Measurements from ENCODE around the gene RCC1. TPM values are rescaled to one million over a fixed set of nuclear protein-coding genes. Genes with fewer than 3 reads are reported as not detected.
"Not testable (repeated sequence)": the region's sequence is repeated elsewhere in the genome, so short reads cannot be mapped to it uniquely, and the experiment has no call there.

Gene RCC1
- polyA plus RNA-seq, 3 donors = 34.6 to 40.2 (median 39.7) TPM

GRCh38 chr1:28540651-28541050, 34.8 kb downstream of the RCC1 start:
- DNase-seq = no peak

- not testable (repeated sequence) for DNase-seq
Measured at GRCh38 chr1:28541414-28542015, 35.7 kb downstream of the RCC1 start.

GRCh38 chr1:28545246-28545628, 39.4 kb downstream of the RCC1 start:
- no peak for DNase-seq

- DNase-seq = no peak
Measured at GRCh38 chr1:28548318-28548717, 42.5 kb downstream of the RCC1 start.

DNA sequence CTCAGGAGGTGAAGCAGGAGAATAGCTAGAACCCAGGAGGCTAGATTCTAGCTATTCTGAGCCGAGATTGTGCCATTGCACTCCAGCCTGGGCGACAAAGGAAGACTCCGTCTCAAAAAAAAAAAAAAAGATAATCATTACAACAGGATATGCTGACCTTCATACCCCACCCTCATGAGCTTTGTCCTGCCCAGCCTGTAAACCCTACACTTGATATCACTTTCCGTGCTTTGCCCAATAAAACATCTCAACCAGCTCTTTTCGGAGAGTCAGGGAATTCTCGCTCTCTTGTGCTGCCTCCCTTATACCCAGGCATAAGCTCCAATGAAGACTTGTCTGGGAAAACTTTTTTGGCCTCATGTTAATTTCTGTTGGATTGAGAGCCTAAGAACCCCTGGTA, 45.5 kb downstream of the RCC1 start:
- DNase-seq = no peak

GRCh38 chr1:28552758-28553663, 47.2 kb downstream of the RCC1 start, which contains the start of gene TRNAU1AP:
Gene TRNAU1AP, plus strand, starts transcription at chr1:28553085. Its CDS starts 26 bp downstream, at chr1:28553111.
- peak; percentile 97 for DNase-seq

DNA sequence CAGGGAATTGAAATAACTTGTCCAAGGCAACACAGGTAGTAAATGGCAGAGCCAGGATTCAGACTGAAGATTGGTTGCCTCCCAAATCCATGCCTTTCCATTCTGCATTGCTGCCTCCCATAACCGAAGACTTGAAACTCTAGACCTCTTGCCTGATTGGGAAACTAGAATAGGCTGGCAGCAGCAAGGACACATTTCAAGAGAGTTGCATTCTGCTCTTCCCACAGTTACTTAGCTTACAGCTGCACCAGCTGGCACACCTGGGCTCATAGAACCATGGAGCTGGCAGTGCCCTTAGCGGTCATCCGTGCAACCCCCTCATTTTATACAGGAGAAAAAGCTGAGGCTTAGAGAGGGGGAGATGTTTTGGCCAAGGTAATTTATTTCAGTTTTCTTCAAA, 55.0 kb downstream of the RCC1 start:
- DNase-seq = no peak

DNA sequence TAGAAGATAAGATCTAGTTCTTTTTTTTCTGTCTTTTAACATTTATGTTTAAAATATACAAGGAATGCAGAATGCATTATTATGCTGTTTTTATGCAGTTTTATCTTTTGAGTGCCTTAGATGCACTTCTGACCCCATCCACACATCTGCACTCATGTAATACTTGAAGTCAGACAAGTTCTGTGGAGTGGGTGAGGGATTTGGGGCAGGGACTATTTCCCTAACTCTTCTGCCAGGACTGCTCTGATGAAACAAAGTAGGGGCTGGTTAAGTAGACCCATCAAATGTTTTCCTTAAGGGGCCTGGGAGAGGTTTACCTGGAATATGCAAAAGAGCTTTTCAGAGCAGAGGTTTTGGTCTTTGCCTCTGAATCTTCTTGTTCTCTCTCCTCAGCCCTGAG, 58.5 kb downstream of the RCC1 start:
- DNase-seq = no peak

DNA sequence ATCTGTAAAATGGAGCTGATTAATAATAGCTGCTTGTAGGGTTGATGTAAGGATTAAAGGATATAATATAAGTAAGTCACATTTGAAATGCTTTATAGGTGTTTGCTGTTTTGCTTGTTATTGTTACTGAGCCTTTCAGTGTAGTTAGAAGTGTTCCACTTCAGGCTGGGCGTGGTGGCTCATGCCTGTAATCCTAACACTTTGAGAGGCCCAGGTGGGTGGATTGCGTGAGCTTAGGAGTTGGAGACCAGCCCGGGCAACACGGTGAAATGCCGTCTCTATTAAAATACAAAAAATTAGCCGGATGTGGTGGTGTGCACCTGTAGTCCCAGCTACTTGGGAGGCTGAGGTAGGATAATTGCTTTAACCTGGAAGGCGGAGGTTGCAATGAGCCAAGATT, 59.2 kb downstream of the RCC1 start:
- no peak for DNase-seq

DNA sequence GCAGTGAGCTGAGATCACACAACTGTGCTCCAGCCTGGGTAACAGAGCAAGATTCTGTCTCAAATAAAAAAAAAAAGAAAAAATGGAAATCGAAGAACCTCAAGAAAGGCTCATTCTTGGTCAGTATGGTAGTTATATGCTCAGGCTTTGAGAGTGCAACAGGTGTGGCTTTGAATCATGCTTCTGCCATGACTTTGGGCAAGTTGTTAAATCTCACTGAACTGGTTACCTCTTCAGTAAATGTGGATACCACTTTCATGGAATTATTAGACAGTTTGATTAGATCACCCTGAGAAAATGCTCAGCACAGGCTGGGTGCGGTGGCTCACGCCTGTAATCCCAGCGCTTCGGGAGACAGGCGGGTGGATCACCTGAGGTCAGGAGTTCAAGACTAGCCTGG, 59.9 kb downstream of the RCC1 start:
- DNase-seq = no peak

DNA sequence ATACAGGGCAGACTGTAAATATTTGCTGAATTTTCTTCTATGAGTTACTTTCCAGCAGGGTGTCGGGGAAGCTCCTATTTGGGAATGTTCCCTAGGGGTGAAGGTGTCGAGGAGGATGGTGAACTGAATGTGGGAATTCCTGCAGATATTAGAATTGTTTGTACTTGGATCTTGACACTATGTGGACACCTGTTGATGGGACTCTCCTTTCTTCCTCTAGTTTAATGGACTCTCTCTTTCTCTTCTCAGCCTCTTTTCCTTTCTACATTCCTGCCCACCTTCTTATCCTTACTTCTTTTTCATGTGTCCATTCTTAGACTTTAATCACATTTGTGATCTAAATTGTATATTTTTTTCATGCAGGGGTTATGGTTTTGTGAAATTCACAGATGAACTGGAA, 61.1 kb downstream of the RCC1 start:
- no peak for DNase-seq

GRCh38 chr1:28571911-28572310, 66.1 kb downstream of the RCC1 start:
- no peak for DNase-seq

DNA sequence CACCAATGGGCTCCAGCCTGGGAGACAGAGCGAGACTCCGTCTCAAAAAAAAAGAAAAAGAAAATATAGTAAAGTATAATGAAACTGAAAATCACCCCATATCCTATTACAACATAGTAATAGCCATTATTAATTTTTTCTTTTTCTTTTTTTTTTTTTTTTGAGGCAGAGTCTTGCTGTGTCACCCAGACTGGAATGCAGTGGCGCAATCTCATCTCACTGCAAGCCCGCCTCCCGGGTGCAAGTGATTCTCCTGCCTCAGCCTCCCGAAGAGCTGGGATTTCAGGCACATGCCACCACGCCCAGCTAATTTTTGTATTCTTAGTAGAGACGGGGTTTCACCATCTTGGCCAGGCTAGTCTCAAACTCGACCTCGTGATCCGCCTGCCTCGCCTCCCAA, 67.0 kb downstream of the RCC1 start:
- DNase-seq = not testable (repeated sequence)

DNA sequence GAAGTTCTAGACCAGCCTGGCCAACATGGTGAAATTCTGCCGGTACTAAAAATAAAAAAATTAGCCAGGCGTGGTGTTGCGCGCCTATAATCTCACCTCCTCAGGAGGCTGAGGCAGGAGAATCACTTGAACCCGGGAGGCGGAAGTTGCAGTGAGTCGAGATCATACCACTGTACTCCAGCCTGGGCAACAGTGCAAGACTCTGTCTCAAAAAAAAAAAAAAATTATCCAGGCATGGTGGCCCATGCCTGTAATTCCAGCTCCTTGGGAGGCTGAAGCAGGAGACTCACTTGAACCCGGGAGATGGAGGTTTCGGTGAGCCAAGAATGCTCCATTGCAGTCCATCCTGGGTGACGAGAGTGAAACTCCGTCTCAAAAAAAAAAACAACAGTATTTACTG, 67.7 kb downstream of the RCC1 start:
- no peak for DNase-seq

- no peak for DNase-seq
Measured at GRCh38 chr1:28577052-28577678, 71.3 kb downstream of the RCC1 start.

DNA sequence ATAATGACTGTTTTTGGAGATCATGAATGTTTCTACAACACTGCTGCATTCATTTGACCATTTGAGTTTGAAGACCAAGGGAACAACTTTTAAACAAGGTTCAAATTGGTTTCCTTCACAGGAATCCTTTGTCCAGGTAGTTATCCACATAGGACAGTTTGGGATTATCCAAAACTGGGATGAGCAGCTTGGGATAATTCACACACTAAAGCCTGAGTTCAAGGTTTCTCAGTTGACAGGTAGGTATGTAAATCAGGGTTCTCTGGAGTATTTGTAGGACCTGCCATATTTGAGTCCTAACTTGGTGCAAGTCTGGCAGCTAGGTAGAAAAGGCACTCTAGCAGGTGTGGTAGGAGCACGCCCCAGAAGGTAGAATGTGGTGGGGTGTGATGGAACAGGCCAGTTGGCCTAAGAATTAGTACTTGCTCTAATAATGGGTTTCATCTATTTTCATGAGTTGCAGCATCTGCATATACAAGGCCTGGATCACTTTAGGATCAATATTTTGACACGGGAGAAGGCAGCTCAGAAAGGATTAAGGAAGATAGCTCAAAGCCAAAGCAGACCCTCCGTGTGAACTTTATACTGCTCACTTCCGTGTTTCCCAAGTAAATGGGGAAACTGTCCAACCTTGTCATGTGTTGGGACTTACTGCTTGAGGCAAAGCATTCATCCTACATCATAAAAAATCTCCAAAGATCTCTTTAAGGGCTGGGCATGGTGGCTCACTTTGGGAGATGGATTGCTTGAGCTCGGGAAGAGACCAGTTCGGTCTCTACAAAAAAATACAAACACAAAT, 72.1 kb downstream of the RCC1 start:
- DNase-seq = no peak

DNA sequence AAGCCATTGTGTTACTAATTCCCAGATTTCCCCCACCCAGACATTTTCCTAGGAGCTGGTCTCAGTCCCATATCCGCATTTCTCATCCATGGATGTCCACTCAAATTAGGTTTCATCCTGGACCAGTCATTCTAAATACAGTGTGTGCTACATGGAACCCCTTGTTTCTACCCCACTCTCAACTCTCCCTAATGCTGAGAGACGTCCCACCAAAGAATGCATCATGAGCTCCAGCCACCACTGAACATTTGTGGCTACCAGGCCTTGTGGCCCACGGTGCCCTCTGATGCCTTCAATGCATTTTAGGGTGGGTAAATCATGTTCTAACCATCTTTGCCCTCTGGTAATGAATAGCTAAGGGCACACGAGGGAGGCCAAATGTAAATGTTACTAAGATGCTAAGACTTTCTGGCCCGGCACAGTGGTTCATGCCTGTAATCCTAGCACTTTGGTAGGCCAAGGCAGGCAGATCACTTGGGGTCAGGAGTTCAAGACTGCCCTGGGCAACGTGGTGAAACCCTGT, 72.9 kb downstream of the RCC1 start:
- DNase-seq = no peak

DNA sequence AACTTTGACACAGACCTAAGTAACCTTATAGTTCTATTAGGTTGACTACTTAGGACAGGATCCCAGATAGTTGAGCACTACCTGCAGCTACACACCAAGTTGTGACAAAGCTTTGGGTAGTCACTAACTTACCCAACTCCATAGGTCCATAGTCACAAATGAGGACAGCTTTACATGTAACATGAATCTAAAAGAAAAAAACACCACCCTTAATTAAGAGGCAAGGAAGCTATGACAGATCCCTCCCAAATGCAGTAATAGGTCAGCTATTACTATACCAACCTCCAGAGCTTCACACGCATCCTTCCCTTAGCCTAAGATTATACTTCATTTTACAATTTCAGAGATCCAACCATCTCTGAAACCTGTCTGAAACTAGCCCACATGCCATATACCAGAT, 73.6 kb downstream of the RCC1 start:
- no peak for DNase-seq

DNA sequence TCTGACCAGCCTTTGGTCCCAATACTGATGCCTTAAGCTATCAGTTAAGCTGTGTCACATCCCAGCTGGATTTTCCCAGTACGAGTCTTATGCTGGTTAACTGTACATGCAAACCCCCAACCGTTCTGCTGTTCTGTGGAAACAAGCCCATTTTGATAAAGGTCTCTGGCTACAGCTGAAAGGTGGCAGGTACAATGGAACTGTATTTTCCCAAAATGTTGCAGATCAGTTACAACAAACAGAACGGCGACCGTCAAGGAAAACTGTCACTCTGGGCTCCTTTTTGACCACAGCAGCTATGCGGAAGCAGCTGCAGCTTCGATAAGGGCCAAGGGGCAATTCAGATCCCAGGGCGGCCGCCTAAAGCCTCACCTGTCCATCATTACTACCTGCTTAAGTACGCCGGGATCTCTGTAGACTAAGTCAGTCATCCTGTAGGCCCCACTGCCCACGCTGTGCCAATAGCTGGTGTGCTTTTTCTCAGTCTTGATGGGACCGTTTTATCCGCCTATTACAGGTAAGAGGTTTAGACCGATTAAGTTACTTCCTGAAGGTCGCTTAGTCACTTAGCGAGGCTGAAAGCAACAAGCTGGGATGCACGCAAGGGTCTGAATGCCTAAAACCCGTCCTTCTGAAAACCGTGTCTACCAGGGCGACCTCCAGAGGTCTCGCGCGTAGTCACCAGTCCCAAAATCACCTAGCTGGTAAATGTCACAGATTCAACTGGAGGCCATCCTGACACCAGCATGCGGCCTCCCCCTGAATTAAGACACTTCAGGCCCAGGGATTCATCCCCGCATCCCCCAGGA, 75.1 kb downstream of the RCC1 start:
- DNase-seq = peak; percentile 40

GRCh38 chr1:28581531-28582247, 75.8 kb downstream of the RCC1 start:
- DNase-seq = peak; percentile 95
